ENCODE data around the gene SELENOH.

DNA sequence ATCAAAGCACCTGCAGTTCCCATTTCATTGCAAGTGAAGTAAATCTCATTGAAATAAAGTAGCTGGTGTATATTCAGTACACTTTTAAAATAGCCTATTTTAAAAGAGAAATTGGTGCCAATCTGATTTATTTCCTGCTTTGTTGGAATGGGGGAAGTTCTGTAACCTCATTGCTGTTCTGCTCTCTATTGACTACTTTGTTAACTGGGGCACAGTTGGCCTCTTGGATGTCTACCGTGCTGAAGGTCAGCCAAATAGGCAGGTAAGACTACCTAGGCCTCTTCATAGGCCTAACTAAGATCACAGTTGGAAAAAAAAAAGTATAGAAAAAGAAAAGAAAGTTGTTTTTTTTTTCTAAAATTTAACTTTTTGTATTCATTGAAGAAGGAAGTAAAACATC lies 29.5 kb downstream of the SELENOH start:
- no peak for TF ChIP-seq CTCF (IDR thresholded peaks at IDR 0.05; ENCODE audit: insufficient read depth, low read depth, low read length)
- no peak for TF ChIP-seq EZH2 (IDR thresholded peaks at IDR 0.05; ENCODE audit: insufficient read depth, low read length)
